HepG2 (cell line): ENCODE results near the gene MAB21L4. TPM values are rescaled to one million over a fixed set of nuclear protein-coding genes. Genes with fewer than 3 reads are reported as not detected.

Experiments
- ATF7-NPFF ChIP-seq: sonication (generic); formaldehyde crosslinking; IDR thresholded peaks from 2 replicates; pipeline ENCODE4 v1.8.1; 2023; ENCODE audit warnings: mild to moderate bottlenecking, low read depth, missing genetic modification reagents, moderate library complexity
- CHCHD3 ChIP-seq: sonication (generic); formaldehyde crosslinking; IDR thresholded peaks from 2 replicates; pipeline ENCODE4 v1.8.0; 2022; ENCODE audit warnings: mild to moderate bottlenecking, missing genetic modification reagents, moderate library complexity
- EED ChIP-seq: sonication (generic); formaldehyde crosslinking; IDR thresholded peaks from 2 replicates; pipeline ENCODE4 v1.5.0; 2020; ENCODE audit warnings: mild to moderate bottlenecking, missing genetic modification reagents
- GZF1 ChIP-seq: sonication (generic); formaldehyde crosslinking; IDR thresholded peaks from 2 replicates; pipeline ENCODE4 v1.5.1; 2020; ENCODE audit warnings: mild to moderate bottlenecking, missing genetic modification reagents
- HNF4A ChIP-seq: sonication (generic); formaldehyde crosslinking; IDR thresholded peaks from 2 replicates; pipeline ENCODE4 v1.4.0; 2020; ENCODE audit warnings: missing genetic modification reagents
- IRX3 ChIP-seq: sonication (generic); formaldehyde crosslinking; IDR thresholded peaks from 2 replicates; pipeline ENCODE4 v1.8.1; 2023; ENCODE audit warnings: mild to moderate bottlenecking, low read depth, missing genetic modification reagents, borderline replicate concordance
- MED1 ChIP-seq: sonication (generic); formaldehyde crosslinking; IDR thresholded peaks from 2 replicates; pipeline ENCODE4 v1.4.0; 2020; ENCODE audit warnings: missing genetic modification reagents
- NFIB ChIP-seq: sonication (generic); formaldehyde crosslinking; IDR thresholded peaks from 2 replicates; pipeline ENCODE4 v1.9.0; 2021; ENCODE audit warnings: missing genetic modification reagents, mild to moderate bottlenecking, borderline replicate concordance
- NR2F2 ChIP-seq: IDR thresholded peaks from 2 replicates; pipeline ENCODE4 v1.6.1; 2012; ENCODE audit warnings: low read depth, inconsistent platforms, borderline replicate concordance
- PHF5A ChIP-seq: IDR thresholded peaks from one replicate; pipeline ENCODE4 v1.6.1; 2018; ENCODE audit warnings: low read depth, missing genetic modification reagents; ENCODE audit not compliant: unreplicated experiment
- RCOR2 ChIP-seq: IDR thresholded peaks from 2 replicates; pipeline ENCODE4 v1.6.1; 2016; ENCODE audit warnings: missing biosample characterization, missing genetic modification reagents
- SALL2 ChIP-seq: sonication (generic); formaldehyde crosslinking; IDR thresholded peaks from 2 replicates; pipeline ENCODE4 v1.8.1; 2023; ENCODE audit warnings: mild to moderate bottlenecking, missing genetic modification reagents, inconsistent platforms
- ZFYVE20 ChIP-seq: sonication (generic); formaldehyde crosslinking; IDR thresholded peaks from 2 replicates; pipeline ENCODE4 v1.8.0; 2023; ENCODE audit warnings: low read depth, mild to moderate bottlenecking, moderate library complexity, missing genetic modification reagents, borderline replicate concordance
- ZNF558 ChIP-seq: sonication (generic); formaldehyde crosslinking; IDR thresholded peaks from 2 replicates; pipeline ENCODE4 v1.9.0; 2022; ENCODE audit warnings: mild to moderate bottlenecking, missing genetic modification reagents, borderline replicate concordance
- ZNF615 ChIP-seq: sonication (generic); formaldehyde crosslinking; IDR thresholded peaks from 2 replicates; pipeline ENCODE4 v1.5.0; 2020; ENCODE audit warnings: mild to moderate bottlenecking, missing genetic modification reagents, borderline replicate concordance
- ZNF816 ChIP-seq: sonication (generic); formaldehyde crosslinking; IDR thresholded peaks from 2 replicates; pipeline ENCODE4 v1.8.0; 2022; ENCODE audit warnings: missing genetic modification reagents, mild to moderate bottlenecking, borderline replicate concordance
- ZNF883 ChIP-seq: sonication (generic); formaldehyde crosslinking; IDR thresholded peaks from 2 replicates; pipeline ENCODE4 v1.5.1; 2020; ENCODE audit warnings: mild to moderate bottlenecking, missing genetic modification reagents; ENCODE audit errors: not compliant biosample characterization
- polyA plus RNA-seq, 8 experiments: library from polyadenylated mRNA; depleted of rRNA in 3 of 8; stranded (reverse) in 7 of 8; unstranded in 1 of 8; fragments of >200 nt; fragmentation: Illumina TruSeq in 4 of 8; extraction: Trizol in 4 of 8; gene quantifications; 2 replicates each; pipeline versions ENCODE4 v1.2.1 to v1.2.3, GENCODE V29; 2011 to 2016; ENCODE audit warnings: low read depth in 4 of 8, missing spikeins in 1 of 8, mixed read lengths in 1 of 8; ENCODE audit not compliant: insufficient read depth in 1 of 8
- total RNA-seq, 5 experiments: library from RNA; depleted of rRNA; stranded (reverse); fragments of >200 nt; fragmentation: Illumina TruSeq; extraction: Trizol; gene quantifications; 2 replicates each; pipeline ENCODE4 v1.2.3, GENCODE V29; 2016; ENCODE audit warnings: low read depth in 1 of 5
- TF ChIP-seq, protein P1 (sequence below): sonication (generic); formaldehyde crosslinking; IDR thresholded peaks from 2 replicates; pipeline ENCODE4 v1.5.1; 2020; ENCODE audit warnings: mild to moderate bottlenecking, missing genetic modification reagents, moderate library complexity
- TF ChIP-seq, protein P2 (sequence below): sonication (generic); formaldehyde crosslinking; IDR thresholded peaks from 2 replicates; pipeline ENCODE4 v1.5.0; 2020; ENCODE audit warnings: missing genetic modification reagents, mild to moderate bottlenecking, borderline replicate concordance
- TF ChIP-seq, protein P3 (sequence below): sonication (generic); formaldehyde crosslinking; IDR thresholded peaks from 2 replicates; pipeline ENCODE4 v1.5.0; 2020; ENCODE audit warnings: mild to moderate bottlenecking, missing genetic modification reagents, moderate library complexity
- TF ChIP-seq, protein P4 (sequence below): sonication (generic); formaldehyde crosslinking; IDR thresholded peaks from 2 replicates; pipeline ENCODE4 v1.4.0; 2020; ENCODE audit warnings: missing genetic modification reagents
- TF ChIP-seq, protein P5 (sequence below): IDR thresholded peaks from 2 replicates; pipeline ENCODE4 v1.6.1; 2016; ENCODE audit warnings: low read depth

The MAB21L4 gene
- total and polyA plus RNA-seq, 2 of the 13 experiments (the other 11 are each of a cell fraction or from before 2014, with no cell fraction given), result 3.0 to 14.0 TPM

DNA sequence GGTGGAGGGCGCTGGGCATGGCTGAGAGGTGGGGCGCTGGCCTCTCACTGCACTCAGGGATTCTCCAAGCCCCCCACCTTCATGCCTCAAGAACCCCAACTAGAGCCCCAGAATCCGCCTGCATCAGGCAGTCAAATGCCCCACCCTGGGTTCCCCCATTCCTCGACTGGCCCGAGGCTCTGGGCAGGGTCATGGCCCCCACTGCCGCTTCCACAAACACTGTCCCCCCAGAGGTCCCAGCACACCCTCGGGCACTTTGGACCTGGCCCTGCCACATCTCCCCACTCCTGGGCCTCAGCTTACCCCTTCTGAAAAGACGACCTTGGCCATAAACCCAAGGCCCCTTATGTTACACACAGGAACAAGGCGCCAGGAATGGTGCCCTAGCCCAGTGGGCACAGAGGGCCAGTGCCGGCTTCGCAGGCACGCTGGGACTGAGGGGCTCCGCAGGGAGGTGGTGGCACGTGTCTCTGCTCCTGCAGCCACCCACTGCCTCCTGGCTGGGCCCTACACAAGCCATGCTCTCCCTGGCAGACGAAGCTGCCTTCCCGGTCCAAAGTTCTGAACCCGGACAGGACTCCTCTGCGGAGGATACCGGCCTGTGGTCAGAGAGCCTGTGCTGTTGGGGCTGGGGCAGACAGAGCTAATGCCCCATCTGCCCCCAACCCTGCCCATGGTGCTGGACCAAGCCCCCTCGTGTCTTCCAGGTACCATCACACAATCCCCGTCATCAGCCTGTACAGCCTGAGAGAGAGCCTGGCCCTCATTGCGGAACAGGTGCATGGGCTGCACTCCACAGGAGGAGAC lies 20.5 kb downstream of the MAB21L4 start (continued):
- TF ChIP-seq, protein P1, sequence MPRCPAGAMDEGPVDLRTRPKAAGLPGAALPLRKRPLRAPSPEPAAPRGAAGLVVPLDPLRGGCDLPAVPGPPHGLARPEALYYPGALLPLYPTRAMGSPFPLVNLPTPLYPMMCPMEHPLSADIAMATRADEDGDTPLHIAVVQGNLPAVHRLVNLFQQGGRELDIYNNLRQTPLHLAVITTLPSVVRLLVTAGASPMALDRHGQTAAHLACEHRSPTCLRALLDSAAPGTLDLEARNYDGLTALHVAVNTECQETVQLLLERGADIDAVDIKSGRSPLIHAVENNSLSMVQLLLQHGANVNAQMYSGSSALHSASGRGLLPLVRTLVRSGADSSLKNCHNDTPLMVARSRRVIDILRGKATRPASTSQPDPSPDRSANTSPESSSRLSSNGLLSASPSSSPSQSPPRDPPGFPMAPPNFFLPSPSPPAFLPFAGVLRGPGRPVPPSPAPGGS, result 0 out of 2 replicates have a peak, but pooled peaks have one; percentile 4
- TF ChIP-seq EED (CRISPR knock-in tag) (peak; percentile 80; the same call in 1 of the 2 replicates), RCOR2 (CRISPR knock-in tag) (no peak), HNF4A (CRISPR knock-in tag) (peak; percentile 59), SALL2 (CRISPR knock-in tag) (peak; percentile 33; the same call in 1 of the 2 replicates), ZFYVE20 (CRISPR knock-in tag) (no peak), ZNF816 (no peak), GZF1 (0 out of 2 replicates have a peak, but pooled peaks have one; percentile 39), NR2F2 (no peak), ZNF883 (no peak), ZNF558 (CRISPR knock-in tag) (0 out of 2 replicates have a peak, but pooled peaks have one; percentile 24), ATF7-NPFF (CRISPR knock-in tag) (peak; percentile 62; the same call in 1 of the 2 replicates), IRX3 (CRISPR knock-in tag) (no peak), ZNF615 (CRISPR knock-in tag) (no peak), PHF5A (no peak), NFIB (CRISPR knock-in tag) (no peak), CHCHD3 (CRISPR knock-in tag) (no peak), MED1 (CRISPR knock-in tag) (peak; percentile 36; the same call in 1 of the 2 replicates)
- TF ChIP-seq, protein P2, sequence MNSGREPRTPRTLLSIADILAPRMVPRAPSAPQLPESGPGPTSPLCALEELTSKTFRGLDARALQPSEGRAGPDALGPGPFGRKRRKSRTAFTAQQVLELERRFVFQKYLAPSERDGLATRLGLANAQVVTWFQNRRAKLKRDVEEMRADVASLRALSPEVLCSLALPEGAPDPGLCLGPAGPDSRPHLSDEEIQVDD (CRISPR knock-in tag), result 0 out of 2 replicates have a peak, but pooled peaks have one; percentile 55
- TF ChIP-seq, protein P3, sequence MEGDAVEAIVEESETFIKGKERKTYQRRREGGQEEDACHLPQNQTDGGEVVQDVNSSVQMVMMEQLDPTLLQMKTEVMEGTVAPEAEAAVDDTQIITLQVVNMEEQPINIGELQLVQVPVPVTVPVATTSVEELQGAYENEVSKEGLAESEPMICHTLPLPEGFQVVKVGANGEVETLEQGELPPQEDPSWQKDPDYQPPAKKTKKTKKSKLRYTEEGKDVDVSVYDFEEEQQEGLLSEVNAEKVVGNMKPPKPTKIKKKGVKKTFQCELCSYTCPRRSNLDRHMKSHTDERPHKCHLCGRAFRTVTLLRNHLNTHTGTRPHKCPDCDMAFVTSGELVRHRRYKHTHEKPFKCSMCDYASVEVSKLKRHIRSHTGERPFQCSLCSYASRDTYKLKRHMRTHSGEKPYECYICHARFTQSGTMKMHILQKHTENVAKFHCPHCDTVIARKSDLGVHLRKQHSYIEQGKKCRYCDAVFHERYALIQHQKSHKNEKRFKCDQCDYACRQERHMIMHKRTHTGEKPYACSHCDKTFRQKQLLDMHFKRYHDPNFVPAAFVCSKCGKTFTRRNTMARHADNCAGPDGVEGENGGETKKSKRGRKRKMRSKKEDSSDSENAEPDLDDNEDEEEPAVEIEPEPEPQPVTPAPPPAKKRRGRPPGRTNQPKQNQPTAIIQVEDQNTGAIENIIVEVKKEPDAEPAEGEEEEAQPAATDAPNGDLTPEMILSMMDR, result peak; percentile 1; the same call in 1 of the 2 replicates
- TF ChIP-seq, protein P4, sequence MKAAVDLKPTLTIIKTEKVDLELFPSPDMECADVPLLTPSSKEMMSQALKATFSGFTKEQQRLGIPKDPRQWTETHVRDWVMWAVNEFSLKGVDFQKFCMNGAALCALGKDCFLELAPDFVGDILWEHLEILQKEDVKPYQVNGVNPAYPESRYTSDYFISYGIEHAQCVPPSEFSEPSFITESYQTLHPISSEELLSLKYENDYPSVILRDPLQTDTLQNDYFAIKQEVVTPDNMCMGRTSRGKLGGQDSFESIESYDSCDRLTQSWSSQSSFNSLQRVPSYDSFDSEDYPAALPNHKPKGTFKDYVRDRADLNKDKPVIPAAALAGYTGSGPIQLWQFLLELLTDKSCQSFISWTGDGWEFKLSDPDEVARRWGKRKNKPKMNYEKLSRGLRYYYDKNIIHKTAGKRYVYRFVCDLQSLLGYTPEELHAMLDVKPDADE (CRISPR knock-in tag), result no peak
- TF ChIP-seq, protein P5, sequence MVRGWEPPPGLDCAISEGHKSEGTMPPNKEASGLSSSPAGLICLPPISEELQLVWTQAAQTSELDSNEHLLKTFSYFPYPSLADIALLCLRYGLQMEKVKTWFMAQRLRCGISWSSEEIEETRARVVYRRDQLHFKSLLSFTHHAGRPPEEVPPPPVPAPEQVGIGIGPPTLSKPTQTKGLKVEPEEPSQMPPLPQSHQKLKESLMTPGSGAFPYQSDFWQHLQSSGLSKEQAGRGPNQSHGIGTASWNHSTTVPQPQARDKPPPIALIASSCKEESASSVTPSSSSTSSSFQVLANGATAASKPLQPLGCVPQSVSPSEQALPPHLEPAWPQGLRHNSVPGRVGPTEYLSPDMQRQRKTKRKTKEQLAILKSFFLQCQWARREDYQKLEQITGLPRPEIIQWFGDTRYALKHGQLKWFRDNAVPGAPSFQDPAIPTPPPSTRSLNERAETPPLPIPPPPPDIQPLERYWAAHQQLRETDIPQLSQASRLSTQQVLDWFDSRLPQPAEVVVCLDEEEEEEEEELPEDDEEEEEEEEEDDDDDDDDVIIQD (CRISPR knock-in tag), result no peak
